GM21529 (cell line): ENCODE measurements around the gene RAPGEF1.

ENCODE experiments used
- ATAC-seq: cut with Tn5 transposase; IDR thresholded peaks from one replicate; pipeline ENCODE4 v1.9.1; 2021; ENCODE audit not compliant: unreplicated experiment

RAPGEF1 gene

DNA sequence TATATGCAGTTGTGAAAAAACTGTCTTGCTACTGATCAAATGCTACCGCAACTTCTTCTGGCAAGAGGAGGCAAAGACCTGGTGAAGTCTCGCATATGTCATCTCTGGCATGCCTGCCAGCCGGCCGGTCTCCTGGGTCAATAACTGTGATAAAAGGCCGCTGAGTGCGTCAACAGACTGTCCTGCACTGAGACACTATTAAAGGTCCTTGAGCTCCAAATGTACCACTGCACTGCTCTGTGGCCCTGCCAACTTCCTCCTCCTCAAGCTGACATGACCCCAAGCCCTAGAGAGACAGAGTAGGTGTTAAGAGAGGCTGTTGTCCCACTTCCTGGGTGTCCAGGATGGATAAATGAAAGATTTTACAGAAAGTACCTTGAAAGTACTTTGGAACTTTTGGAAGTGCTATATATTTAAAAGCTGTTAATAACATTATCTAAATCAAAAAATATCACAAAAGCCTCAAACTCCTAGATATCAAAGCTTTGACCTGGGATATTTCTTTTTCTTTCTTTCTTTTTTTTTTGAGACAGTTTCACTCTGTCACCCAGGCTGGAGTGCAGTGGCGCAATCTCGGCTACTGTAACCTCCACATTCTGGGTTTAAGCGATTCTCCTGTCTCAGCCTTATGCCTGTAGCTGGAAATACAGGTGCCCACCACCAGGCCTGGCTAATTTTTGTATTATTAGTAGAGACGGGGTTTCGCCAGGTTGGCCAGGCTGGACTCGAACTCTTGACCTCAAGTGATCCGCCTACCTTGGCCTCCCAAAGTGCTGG lies 31.5 kb downstream of the RAPGEF1 start:
- no peak for ATAC-seq

DNA sequence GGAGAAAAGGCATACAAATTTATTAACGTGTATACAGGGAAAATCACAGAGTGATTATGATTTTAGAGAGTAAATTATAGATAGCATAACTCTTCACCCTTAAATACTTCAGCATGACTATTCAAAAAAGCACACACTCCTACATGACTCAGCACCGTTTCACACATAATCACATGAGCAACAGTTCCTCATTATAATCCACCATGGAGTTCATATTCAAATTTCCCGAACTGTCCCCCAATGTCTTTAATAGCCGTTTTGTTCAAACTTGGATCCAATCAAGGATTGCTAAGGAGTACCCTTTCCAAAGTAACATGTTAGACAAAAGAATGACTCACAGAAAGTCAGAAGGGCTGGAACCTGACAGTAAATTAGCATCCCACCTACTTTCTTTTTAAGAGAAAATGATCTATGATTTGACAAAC lies 32.1 kb downstream of the RAPGEF1 start:
- no peak for ATAC-seq

DNA sequence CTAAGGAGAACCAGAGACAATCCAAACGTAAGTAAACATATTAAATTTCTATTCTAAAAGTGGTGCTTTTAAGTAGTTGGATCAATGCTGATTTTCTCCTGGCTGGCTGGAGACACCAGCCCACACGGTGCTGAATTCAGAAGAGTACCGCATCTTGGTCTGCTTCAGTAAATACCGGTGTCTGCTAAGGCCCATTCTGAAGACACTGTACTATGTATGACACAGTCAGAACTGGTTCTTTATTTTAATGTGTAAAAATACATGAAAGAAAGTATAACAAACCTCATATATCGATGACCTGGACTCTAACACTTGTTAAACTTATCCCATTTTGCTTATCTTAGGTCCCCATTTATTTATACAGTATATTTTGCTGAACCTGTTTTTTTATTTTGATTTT lies 32.8 kb downstream of the RAPGEF1 start:
- ATAC-seq: no peak

DNA sequence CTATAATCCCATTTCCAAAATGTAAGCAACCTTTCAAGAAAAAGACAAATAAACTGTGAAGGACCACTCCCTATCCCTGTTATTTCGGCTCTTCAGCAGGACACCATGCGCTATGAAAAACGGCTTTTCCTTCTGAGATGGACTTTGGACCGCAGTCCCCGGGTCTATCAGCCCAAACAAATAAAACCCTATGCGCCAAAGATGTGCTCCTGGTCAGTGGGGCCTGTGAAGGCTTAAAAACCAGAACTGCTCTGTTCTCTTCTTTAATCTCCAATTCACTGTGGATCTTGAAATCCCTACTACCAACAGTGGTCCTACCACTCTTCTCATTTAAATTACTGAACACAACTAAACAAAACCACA lies 33.3 kb downstream of the RAPGEF1 start:
- ATAC-seq: no peak

DNA sequence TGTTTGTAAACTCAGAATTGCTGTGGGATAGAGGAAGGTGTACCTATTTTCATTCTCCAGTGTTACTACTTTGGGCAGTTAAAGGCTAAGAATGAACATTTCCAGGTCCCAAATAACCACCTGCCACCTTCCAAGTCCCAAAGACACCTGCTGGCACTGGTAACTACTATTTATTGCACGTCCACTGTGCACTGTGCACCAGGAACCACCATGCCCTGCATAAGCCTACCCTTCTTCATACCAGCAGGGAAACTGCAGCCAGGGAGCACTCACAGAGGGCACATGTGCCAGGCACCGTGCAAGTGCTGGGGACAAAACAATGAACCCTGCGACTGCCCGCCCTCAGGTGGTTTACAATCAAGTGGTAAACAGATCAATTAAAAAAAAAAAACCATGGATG lies 34.9 kb downstream of the RAPGEF1 start:
- no peak for ATAC-seq

DNA sequence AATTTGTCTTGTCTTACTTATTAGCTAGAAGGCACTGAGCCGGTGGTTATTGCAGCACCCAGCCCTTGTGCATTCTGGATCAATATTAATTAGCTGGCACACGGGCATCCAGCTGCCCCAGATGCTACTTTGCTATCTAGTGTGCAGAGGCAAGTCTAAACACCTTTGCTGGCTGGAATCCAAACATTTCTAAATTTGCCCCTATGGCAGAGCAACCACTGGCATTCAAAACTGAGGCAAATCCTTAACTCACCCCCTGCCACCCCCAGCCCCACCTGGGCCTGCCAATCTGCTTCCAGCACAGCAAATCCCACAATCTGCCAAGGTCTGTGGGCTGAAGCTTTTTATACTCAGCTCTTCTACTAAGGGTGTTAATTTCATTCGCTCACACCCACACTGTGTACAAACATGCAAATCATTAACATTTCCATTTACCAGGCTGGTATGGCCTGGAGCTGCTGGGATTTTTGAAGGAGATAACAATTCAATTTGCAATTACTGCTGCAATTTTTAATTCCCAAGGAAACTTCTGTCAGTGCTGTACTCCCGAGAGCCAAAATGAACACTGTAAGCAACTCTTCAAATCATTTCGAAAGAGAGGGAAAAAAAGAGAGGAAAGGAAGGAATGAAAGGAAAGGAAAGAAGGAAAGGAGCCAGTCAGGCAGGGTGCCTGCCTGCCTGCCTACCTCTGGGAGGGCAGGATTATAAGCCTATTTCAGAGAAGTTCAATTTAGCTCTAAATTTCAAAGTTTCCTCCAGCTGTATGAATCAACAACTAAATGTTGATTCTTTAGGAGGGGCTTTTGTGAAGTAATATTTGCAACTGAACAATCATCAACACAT lies 35.5 kb downstream of the RAPGEF1 start:
- no peak for ATAC-seq

DNA sequence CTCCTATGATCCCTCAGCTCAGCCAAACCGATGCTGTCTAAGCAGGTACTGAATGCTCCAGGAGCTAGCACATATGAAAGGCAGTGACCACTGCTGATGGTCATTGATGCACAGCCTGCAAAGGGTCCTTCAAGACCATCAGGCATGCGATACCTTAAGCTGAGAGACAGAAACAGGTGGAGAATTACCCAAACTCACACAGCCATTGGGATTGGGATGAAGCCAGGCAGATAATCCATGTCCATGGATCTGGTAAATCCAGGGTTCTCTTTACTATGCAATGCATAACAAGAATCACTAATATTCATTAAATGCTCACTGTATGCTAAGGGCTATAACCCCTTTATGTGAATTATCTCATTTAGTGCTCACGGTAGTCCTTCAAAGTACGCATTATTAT lies 36.2 kb downstream of the RAPGEF1 start:
- no peak for ATAC-seq

DNA sequence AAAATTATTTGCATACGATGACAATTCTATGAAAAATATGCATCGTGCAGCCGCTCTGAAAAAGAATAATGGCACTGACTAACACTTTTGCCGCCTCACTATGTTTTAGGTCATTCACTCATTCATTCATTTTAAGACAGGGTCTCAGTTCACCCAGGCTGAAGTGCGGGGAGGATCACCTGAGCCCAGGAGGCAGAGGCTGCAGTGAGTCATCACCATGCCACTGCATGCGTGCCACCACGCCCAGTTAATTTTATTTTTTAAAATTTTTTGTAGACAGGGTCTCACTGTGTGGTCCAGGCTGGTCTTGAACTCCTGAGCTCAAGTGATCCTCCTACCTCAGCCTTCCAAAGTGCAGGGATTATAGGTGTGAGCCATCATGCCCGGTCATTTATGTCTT lies 37.0 kb downstream of the RAPGEF1 start:
- no peak for ATAC-seq

DNA sequence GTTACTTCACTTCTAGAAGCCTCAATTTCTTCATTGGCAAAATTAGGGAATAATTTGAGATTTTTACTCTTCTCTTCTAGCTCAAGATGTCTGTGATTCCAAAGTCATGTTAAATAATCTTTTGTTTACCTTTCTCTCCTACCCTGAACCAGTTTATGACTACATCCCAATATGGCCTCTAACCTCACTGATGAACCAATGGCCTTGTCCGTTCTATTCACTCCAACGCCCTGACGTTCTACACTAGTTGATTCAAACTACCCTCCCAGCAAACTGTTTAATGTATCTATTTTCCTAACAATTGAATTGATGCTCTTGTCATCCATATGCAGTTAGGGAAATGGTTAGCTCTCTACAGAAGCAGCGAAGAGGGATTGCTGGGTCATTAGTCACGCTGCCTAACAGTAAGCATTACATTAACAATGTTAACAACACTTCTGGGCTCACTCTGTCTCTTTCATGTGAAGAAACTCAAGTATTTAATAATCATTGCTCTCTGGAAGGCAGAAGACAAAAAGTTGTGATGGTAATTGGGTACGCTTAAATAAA lies 38.0 kb downstream of the RAPGEF1 start:
- no peak for ATAC-seq

DNA sequence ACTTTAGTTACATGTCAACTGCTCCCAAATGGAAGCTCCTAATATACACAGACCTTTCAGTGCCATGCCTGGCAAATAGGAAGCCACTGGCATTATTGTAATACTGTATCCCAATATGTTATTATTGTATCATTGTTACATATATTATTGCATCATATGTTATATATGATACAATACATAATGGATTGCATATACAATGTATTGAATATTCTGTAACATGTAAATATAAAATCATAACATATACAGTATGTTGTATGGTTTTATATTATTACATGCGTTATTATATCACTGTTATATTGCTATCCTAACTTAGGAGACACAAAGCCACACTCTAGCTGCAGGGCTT lies 38.5 kb downstream of the RAPGEF1 start:
- no peak for ATAC-seq

DNA sequence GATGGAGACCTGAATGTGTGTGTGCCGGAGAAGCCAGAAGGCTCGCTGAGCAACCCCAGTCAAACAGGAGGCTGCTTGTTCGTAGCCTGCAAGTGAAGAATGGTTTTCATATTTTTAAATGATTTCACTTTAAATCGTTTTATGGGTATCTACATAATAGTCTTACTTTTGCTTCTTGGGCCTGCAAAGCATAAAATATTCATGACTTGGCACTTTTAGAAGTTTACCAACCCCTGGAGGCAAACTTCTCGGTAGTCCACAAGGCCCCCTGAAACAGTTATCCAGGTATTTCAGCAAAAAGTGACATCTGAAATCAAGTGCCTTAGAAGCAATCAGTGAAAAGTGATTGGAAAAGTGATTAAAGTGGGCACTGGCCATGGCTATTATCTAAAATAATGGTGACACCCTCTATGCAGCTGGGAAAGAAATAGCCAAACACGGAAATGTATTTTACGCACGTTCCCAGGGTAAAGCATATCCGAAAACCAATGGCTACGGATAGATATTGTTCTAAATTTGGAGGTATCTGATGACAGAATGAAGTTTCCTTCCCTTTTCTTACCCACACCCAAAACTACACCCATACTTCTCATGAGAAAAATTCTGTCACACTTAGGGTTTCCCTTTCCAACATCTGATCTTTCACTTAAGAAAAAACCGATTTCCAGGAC lies 39.0 kb downstream of the RAPGEF1 start:
- no peak for ATAC-seq

DNA sequence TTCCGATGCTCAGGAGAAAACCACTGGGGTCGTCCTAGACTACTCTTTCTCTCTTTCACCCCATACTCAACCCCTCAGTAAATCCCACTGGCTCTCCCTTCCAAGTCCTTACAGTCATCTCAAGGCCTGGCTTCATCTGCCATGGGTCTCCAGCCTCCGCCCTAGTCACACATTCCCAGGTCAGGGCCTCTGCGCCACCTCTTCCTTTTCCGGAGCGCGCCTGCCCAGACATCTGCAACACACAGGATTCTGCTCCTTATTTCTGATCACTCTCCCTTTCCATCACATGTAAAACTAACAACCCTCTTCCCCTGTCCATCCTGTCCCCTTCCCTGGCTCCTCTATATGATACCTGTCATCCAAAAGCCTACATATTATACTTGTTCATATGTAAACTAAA lies 39.8 kb downstream of the RAPGEF1 start:
- no peak for ATAC-seq

DNA sequence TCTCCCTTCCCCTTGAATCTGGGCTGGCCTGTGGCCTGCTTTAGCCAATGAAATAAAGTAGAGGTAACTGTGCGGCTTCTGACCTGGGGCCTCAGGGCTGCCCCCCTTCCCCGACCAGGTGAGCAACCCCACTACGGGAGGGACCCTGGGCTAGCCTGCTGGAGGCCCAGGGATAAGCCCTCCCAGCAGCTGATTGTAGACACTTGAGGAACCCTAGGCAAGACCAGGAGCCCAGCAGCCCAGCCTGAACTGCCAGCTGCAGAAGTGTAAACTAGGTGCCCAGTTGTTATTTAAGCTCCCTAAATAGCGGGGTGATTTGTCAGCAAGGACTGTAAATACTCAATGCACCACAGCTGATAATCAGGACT lies 41.3 kb downstream of the RAPGEF1 start:
- no peak for ATAC-seq

DNA sequence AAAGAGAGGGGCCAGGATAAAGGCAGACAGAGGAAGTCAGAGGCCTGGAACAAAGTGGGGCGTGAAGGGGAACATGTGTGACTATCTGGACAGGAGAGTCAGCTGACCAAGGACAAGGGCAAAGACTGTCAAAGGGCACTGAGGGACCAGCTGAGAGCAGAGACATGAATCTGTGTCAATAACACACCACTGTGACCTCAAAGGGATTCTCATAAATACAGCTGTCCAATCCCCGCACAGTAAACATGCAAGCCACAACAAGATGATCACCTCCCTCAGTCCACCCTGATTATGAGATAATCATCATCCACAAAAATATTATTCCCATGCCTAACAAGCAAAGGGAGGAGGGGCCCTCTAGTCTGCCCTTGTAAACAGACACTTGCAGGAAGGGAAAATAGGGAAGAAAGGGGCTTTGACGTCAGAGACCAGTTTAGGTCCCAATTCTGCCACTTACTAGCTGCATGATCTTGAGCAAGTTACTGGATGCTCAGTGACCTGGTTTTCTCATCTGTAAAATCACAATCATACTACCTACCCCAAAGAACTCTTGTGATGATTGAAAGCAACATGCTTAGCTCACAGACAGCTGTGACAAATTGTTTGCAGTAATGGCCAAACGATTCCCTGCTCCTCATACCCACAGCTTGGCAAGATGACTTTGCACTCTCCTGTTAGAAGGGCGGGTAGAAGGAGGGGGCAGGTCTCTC lies 41.8 kb downstream of the RAPGEF1 start:
- ATAC-seq: no peak

DNA sequence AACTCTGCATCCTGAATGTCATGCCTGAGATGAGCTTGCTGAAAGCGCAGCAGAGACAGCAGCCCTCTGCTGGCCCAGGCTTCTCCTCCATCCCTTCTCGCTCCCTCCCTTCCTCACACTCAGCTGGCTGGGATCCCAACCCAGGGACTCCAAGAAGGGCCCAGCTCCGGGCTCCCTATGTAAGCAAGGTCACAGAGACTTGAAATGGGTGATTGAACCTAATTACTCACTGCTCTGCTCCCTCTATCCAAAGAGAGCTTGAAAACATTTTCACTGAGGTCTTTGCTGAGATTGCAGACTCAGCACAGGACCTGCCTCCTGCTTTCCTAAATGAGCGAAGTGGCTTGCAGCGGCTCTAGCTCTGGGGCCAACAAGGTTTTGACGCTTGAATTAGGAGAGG lies 42.8 kb downstream of the RAPGEF1 start:
- no peak for ATAC-seq

DNA sequence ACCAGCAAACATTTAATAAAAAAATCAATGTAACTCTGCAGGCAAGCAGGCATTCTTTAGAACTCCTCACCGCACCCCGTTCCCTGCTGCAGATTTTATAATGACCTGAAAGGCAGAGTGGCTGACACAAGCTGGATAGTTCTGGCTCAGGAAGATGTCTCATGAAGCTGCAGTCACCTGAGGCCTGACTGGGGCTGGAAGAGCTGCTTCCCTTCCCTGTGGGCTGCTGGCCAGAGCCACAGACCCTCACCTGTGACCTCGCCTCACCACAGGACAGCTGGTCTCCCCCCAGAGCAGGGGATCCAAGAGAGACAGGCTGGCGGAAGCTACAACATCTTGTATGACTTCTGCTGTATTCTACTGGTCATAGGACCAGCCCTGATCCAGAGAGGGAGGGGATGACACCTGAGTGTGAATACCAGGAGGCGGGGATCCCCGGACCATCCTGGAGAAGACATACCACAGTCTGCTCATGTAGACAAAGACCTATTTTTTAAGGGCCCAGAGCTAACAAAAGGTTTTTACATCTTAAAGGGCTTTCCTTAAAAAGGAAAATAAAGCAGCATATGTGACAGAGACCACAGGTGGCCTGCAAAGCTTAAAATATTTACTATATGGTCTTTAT lies 43.9 kb downstream of the RAPGEF1 start:
- no peak for ATAC-seq

DNA sequence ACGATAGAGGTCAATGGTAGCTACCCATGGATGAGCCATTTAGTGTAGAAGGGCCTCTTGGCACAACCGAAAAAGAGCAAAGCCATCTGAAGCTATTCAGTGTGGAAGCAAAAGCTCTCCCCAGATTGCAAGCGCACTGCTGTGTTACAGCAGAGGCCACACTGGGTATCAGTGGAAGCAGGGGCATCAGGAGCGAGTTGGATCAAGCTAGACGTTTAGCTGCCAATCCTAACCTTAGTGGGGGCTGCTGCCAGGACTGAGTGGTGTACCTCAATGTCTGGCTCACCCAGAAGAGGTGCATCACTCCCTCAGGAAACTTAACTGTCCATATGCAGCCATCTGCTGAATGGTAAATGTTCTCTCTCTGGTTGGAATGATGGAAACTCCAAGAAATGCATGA lies 44.5 kb downstream of the RAPGEF1 start:
- no peak for ATAC-seq

DNA sequence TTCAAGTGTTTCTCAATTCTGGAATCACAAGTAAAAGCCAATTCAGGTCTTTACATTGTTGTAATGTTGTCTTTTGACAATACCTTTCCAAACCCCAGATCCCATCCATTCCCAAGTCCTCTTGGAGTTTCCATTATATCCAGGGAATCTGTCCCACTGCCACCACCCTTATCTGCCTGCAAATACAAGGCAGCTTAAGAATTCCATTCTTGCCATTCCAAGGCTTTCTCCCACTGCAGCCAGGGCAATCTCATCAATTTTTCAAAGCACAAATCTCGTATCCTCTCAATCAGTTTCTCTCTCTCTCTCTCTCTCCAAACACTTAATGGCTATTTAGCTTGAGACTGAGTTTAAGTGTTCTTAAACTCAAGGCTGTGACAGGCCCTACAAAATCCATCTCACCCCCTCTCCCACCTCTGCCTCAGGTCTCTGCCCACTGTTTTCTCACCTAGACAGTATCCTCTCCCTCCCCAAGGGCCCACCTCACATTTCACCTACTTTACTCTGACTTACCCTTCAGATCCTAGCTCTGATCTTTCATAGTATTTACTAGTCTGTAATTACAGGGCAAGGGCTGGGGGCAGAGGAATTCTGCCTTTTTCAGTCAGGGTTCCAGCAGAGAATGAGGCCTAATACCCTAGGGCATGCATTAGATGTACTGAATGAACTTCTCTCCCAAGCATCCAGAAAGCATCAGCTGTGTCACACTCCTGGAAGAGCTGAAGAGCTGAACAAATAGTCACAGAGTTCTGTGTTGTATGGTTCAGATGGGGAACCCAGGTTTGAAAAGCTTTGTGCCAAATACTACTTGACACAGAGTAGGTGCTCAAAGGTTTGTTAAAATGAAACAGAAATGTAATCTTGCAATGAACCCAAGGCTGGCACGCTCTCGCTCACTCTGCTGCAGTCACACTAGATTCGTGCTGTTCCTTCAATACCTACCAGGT lies 46.0 kb downstream of the RAPGEF1 start:
- ATAC-seq: no peak
